Adrenal gland (tissue), 5 donors: Measurements from ENCODE around the gene MIOX.

ENCODE experiments used
- CTCF ChIP-seq, 6 experiments: fragments of 450-650 bp in 4 of 6; fragments of 200-600 bp in 2 of 6; sonication (generic) in 1 of 6; IDR thresholded peaks; 1 replicate in 5 of 6; 2 replicates in 1 of 6; pipeline versions ENCODE4 v1.5.1 to v1.8.0; 2016 to 2021; ENCODE audit warnings: antibody characterized with exemption in 6 of 6, mild to moderate bottlenecking in 2 of 6, moderate library complexity in 1 of 6
- POLR2A ChIP-seq, 2 donors: fragments of 450-650 bp; IDR thresholded peaks; one replicate each; pipeline ENCODE4 v1.6.1; 2017; ENCODE audit warnings: antibody characterized with exemption in 2 of 2, mild to moderate bottlenecking in 2 of 2, moderate library complexity in 1 of 2
- donor health status: DM: no; HTN: no; CAD: no.

GRCh38 chr22:50536226-50536625 lies 49.6 kb downstream of the MIOX start:
- TF ChIP-seq CTCF (IDR thresholded peaks at IDR 0.05), result no peak
- no peak for TF ChIP-seq POLR2A (IDR thresholded peaks at IDR 0.05)
